ENCODE data around the gene RAB6D.

DNA sequence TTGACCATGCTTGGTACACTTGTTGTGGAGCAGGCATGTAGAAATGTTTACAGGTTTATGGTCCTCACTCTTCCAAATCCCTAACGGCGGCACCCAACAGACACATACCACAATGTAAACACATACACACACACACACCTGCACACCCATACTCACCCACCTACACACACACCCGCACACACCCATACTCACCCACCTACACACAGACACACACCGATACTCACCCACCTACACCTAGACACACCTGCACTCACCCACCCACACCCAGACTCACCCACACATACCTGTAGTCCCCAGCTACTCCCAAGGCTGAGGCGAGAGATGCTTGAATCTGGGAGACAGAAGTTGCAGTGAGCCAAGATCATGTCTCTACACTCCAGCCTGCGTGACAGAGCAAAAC lies 1.5 kb upstream of the RAB6D start:
- TF ChIP-seq POLR2AphosphoS5 (IDR thresholded peaks at IDR 0.05; ENCODE audit: low read depth, low read length): no peak
- no peak for TF ChIP-seq TAF1 (IDR thresholded peaks at IDR 0.05; ENCODE audit: borderline replicate concordance, insufficient read depth, low read length)

Data from PFSK-1 (cell line).